GM10266 (cell line): Measurements from ENCODE around the gene LAMA2.

Source experiments
- DNase-seq: peaks from one replicate; pipeline ENCODE4 v3.0.0; 2012; ENCODE audit errors: extremely low spot score
- TF ChIP-seq, protein P1 (sequence below): IDR thresholded peaks from 2 replicates; pipeline ENCODE4 v1.5.1; 2012; ENCODE audit warnings: mild to moderate bottlenecking, low read depth; ENCODE audit not compliant: control insufficient read depth, insufficient read depth; ENCODE audit errors: missing control alignments

Gene LAMA2

DNA sequence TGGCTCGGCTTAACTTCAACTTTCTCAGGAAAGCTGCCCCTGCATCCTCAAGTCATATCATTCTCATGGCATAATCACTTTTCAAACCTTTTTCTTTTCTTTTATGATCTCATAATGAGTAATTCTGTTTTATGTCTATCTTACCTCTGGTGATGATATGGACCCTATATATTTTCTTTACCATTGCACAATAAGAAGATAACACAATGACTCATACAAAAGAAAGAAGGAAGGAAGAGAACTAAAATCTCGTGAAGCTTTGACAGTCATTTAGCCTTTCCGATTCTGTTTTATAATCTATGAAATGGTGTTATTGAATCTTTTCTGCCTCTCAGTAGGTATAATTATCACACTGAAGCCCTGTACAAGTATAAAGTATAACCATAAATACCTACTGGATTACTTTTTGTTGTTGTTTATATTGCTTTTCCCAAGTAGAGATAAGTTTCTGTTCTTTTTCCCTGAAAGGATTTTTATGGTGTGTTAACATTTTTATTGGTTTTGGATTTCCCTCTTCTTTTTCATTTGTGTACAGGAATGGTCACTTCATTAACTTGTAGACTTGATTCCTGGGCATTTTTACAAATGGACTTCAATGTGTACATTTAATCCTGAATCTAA lies 300.9 kb downstream of the LAMA2 start:
- DNase-seq, result no peak
- TF ChIP-seq, protein P1, sequence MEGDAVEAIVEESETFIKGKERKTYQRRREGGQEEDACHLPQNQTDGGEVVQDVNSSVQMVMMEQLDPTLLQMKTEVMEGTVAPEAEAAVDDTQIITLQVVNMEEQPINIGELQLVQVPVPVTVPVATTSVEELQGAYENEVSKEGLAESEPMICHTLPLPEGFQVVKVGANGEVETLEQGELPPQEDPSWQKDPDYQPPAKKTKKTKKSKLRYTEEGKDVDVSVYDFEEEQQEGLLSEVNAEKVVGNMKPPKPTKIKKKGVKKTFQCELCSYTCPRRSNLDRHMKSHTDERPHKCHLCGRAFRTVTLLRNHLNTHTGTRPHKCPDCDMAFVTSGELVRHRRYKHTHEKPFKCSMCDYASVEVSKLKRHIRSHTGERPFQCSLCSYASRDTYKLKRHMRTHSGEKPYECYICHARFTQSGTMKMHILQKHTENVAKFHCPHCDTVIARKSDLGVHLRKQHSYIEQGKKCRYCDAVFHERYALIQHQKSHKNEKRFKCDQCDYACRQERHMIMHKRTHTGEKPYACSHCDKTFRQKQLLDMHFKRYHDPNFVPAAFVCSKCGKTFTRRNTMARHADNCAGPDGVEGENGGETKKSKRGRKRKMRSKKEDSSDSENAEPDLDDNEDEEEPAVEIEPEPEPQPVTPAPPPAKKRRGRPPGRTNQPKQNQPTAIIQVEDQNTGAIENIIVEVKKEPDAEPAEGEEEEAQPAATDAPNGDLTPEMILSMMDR, result no peak

DNA sequence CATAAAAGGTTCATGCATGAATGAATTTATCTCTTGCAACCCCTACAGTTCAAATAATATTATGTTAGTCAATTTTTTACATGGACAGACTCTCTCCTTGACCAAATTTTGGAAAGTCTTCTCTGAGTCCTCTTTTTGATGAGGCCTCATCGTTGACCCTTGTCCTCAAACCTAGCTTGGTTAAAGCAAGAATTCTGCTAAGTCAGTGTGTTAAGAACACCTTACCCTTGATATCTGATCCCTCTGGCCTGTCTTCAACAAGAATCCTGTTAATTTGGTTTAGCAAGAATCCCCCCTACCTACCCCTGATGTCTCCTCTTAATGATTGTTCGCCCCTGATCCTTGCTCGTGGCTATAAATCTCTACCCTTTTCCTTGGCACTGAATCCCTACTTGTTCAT lies 301.4 kb downstream of the LAMA2 start:
- DNase-seq, result no peak
- TF ChIP-seq, protein P1, result no peak

DNA sequence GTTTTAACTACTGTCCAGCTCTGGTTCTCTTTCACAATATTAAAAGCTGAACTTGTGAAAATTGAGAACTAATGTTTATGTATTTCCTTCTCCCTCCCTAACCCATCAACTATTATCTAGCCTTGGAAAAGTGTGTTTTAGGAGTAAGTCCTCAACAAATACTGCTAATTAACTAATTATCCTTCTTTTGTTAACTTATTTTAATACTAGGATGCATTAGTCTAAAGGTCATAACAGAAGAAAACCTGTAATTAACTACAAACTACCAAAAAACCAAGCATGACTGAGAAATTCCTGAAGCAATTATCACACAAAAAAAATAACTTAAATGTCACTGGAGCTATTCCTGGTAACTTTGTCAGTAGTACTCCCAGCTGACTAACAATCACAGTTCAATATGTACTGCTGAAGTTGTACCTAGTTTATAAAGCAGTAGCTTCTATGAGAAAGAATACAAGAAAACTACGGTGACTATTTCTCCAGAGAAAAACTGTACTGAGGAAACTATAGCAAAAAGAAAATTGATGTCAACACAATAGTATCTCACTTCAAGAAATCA lies 301.9 kb downstream of the LAMA2 start:
- TF ChIP-seq, protein P1, result no peak

DNA sequence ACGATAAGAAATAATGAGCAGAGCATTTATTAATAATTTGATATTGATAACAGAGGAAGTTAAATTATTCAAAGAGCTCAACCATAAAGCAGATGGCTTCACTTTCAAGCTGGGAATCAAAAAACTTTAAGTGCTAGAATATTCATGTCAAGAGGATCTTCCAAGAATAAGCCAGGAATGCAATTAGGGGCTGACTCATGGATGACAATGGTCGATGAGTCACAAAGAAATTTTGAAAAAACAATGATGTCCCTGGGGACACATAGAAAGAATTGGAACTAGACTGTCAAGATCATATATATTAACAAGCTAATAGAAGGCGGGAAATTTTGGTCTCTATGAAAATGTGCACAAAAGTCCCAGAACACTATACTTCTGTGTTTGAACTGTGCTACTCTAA lies 304.1 kb downstream of the LAMA2 start:
- TF ChIP-seq, protein P1, result no peak

More for the DNA sequence above, 301.9 kb downstream of the LAMA2 start:
- DNase-seq, result no peak

DNA sequence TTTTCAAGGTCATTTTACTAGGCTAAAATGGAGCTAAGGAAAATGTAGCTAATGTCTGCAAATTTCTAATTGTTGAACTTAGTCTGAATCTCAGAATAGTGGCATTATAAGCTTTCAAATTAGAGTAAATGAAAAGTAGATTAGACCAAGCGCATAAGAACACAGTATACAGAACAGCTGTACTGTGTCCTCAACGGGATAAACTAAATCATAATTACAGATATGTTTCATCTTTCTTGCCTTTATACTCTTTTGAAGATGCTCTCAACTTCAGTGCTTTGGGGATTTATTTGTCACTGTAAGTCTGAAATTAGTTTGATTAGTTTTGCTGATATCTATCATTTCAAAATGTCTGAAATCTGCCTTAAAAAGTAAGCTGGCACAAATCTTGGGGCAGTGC lies 305.4 kb downstream of the LAMA2 start:
- DNase-seq, result no peak
- TF ChIP-seq, protein P1, result no peak

More for the DNA sequence above, 304.1 kb downstream of the LAMA2 start:
- DNase-seq, result no peak

DNA sequence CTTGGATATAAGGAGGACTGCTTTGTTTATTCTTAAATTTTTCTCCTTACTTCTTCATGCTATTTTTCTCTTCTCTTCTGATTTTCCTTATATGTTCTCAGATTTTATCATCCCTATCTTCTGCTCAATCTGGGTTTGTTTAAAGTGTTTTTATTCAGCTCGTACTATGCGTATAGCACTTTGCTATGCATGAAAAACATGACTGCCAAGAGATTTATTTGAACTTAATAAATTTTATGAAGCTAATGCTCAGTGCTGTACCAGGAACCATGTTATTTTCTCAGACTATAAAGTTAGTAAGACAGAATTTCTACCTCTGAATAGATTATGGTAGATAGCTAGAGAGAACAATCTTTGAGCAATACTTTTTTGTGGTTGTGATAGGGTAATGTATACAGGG lies 305.9 kb downstream of the LAMA2 start:
- TF ChIP-seq, protein P1, result no peak
- DNase-seq, result no peak

DNA sequence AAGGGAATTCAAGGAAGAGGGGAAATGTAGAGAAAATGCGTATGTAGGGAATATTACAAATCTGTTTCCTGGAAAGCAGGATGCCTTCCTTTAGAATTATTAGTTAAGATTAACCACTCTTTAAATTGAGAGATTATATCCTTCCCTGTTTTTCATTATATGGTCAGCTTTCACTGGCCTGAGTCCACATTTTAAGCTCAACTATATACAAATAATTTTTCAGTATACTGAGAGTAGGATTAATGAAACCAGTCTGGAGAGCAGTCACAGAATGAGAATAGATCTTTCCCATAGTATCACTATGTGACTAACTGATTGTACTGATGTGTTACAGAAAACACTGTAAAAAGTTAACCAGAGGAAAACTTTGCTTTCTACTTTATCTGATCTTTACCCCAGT lies 306.3 kb downstream of the LAMA2 start:
- TF ChIP-seq, protein P1, result no peak
- DNase-seq, result no peak
